PC-3 (cell line): ENCODE data around the gene AP2M1.

Experiments
- CTCF ChIP-seq: fragments of 300-600 bp; sonication (generic); conservative IDR thresholded peaks from 2 replicates; pipeline ENCODE4 v1.5.1; 2017; ENCODE audit warnings: antibody characterized with exemption, low read depth, mild to moderate bottlenecking, low read length
- EZH2 ChIP-seq: fragments of 300-600 bp; sonication (generic); IDR thresholded peaks from one replicate; pipeline ENCODE4 v1.6.1; 2017; ENCODE audit warnings: antibody characterized with exemption, mild to moderate bottlenecking, low read length; ENCODE audit not compliant: unreplicated experiment

DNA sequence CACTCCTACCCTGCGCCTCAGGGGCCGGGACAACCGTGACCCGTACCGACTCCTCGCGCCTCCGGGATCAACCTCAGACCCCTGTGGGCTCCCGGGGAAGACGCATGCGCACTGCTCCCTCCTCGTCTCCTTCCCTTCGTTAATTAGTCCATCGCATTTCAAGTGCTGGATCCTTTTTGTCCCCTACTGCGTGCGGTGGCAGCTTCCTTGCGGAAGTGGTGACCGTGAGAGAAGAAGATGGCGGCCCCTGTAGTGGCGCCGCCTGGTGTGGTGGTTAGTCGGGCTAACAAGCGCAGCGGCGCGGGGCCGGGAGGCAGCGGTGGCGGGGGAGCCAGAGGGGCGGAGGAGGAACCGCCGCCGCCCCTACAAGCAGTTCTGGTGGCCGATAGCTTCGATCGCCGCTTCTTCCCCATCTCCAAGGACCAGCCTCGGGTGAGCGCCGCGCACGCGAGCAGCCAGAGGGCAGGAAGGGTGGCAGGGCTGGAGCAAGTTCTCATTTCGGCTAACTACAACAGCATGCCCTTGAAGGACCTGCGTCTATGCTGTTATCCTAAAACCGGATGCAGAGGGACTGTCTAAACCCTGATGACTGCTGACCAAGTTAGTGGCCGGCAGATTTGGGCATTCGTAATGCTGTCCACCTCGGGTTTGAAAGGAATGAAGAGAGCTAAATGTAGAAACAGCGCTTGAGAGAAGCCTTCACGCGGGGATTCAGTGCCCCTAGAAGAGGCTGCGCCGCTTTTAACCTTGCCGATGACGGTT is 39.3 kb upstream of the AP2M1 start, which contains the start of gene EIF2B5:
- TF ChIP-seq CTCF: peak; percentile 52
- no peak for TF ChIP-seq EZH2
